Skeletal muscle tissue (tissue), 4 donors: ENCODE data around the gene GTF2H2C. TPM values are rescaled to one million over a fixed set of nuclear protein-coding genes. Genes with fewer than 3 reads are reported as not detected.
"Not testable (repeated sequence)": the region's sequence is repeated elsewhere in the genome, so short reads cannot be mapped to it uniquely, and the experiment has no call there.

Experiments
- H3K27ac ChIP-seq: one replicate; pipeline ENCODE4 v1.7.0; 2013; ENCODE audit warnings: mild to moderate bottlenecking, low read depth, low read length, inconsistent platforms
- H3K27me3 ChIP-seq, 3 donors: one replicate each; pipeline ENCODE4 v1.7.0; 2013; ENCODE audit warnings: low read length in 3 of 3; ENCODE audit not compliant: control insufficient read depth in 3 of 3, insufficient read depth in 3 of 3
- H3K36me3 ChIP-seq, 3 donors: one replicate each; pipeline ENCODE4 v1.7.0; 2013; ENCODE audit warnings: low read length in 3 of 3; ENCODE audit not compliant: control insufficient read depth in 3 of 3, insufficient read depth in 3 of 3
- H3K4me1 ChIP-seq, 3 donors: one replicate each; pipeline ENCODE4 v1.7.0; 2013; ENCODE audit warnings: low read length in 3 of 3, mild to moderate bottlenecking in 3 of 3; ENCODE audit not compliant: control insufficient read depth in 3 of 3, insufficient read depth in 3 of 3
- H3K4me3 ChIP-seq, 3 donors: one replicate each; pipeline ENCODE4 v1.7.0; 2013; ENCODE audit warnings: low read length in 3 of 3
- H3K9ac ChIP-seq, 3 donors: one replicate each; pipeline ENCODE4 v1.7.0; 2013; ENCODE audit warnings: low read length in 3 of 3, mild to moderate bottlenecking in 3 of 3, moderate library complexity in 2 of 3, low read depth in 1 of 3
- H3K9me3 ChIP-seq, 3 donors: one replicate each; pipeline ENCODE4 v1.7.0; 2013; ENCODE audit warnings: low read length in 3 of 3; ENCODE audit not compliant: control insufficient read depth in 3 of 3
- total RNA-seq: library from RNA; depleted of rRNA; stranded (reverse); fragments of >200 nt; gene quantifications from one replicate; pipeline ENCODE4 v1.2.3, GENCODE V29; 2014
- donor health status: Osteomylitis.

Gene GTF2H2C
- total RNA-seq, 1 donor from 2014 or later: 39.1 TPM

DNA sequence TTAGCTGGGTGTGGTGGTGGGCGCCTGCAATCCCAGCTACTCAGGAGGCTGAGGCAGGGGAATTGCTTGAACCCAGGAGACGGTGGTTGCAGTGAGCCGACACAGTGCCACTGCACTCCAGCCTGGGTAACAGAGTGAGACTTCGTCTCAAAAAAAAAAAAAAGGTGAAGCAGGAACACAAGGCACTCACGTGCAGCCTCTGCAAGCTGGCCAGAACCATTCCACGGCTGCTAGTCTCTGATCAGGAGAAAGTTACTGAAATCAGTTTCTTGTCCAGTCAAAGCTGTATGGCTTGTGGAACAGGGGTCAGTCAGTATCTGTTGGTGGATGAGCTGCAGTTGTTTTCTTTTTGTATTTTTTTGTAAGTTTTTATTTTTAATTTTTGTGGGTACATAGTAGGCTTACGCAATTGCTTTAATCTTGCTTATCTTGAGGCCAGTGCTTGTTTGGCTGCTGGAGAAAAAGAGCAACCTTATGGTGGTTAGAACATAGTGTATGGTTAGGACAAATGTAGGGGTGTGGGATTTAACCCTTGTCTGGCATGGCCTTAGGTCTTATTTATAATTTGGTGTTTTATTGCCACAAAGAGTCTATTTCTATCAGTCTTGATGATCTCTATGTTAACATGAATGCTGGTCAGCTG, 32.7 kb upstream of the GTF2H2C start:
- H3K9ac ChIP-seq: no peak overlapping the region
- no peaks in the 10 kb centered on the region for H3K9me3 ChIP-seq
- no peak overlapping the region for H3K27ac ChIP-seq
- no peaks in the 10 kb centered on the region for H3K4me1 ChIP-seq
- H3K4me3 ChIP-seq: no peak overlapping the region
- no peaks in the 10 kb centered on the region for H3K36me3 ChIP-seq
- H3K27me3 ChIP-seq: peaks cover 0 to 3% (median 0%) of the 10 kb centered on the region in 3 donors

DNA sequence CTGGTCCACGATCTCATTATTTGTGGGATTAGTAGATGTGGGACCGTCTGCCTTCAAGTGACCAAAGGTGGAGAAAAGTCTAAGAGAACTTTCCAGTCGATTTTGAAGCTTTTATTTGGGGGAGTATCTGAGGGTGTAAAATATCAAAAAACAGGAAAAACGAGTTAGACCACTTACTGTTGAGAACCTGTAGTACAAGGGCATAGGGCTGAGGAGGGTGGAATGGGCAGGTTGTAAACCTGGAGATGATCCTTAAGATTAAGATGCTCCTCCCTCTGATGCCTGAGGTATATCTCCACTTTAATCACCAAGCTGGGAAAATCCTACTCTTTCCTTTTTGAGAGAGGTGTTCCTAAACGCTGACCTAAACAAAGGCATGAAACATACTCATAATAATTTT, 32.0 kb upstream of the GTF2H2C start:
- H3K36me3 ChIP-seq: no peaks in the 10 kb centered on the region
- peaks cover 0 to 3% (median 0%) of the 10 kb centered on the region in 3 donors for H3K27me3 ChIP-seq
- H3K27ac ChIP-seq: no peak overlapping the region
- H3K4me1 ChIP-seq: no peaks in the 10 kb centered on the region
- H3K9ac ChIP-seq: no peak overlapping the region
- no peak overlapping the region for H3K4me3 ChIP-seq
- no peaks in the 10 kb centered on the region for H3K9me3 ChIP-seq

DNA sequence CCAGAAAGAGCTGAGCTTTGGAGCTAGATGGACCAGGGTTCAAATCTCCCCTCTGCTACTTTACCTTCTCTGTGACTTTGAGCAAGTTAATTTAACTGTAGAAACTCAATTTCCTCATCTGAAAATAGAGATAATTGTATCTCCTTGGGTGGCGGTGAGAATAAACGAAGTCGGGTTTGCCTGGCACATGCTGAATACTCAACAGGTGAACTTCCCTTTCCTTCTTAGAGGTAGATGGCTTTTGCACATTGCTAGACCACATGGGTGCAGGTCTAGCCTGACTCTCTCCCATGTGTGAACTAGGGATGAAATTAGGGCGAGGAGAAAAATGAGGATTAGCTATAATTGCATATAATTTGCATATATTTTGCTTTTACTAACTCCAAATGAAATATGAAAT, 31.4 kb upstream of the GTF2H2C start:
- peaks cover 0 to 3% (median 0%) of the 10 kb centered on the region in 3 donors for H3K27me3 ChIP-seq
- no peaks in the 10 kb centered on the region for H3K4me1 ChIP-seq
- H3K9me3 ChIP-seq: no peaks in the 10 kb centered on the region
- H3K9ac ChIP-seq: no peak overlapping the region
- H3K36me3 ChIP-seq: no peaks in the 10 kb centered on the region
- H3K27ac ChIP-seq: no peak overlapping the region
- no peak overlapping the region for H3K4me3 ChIP-seq

DNA sequence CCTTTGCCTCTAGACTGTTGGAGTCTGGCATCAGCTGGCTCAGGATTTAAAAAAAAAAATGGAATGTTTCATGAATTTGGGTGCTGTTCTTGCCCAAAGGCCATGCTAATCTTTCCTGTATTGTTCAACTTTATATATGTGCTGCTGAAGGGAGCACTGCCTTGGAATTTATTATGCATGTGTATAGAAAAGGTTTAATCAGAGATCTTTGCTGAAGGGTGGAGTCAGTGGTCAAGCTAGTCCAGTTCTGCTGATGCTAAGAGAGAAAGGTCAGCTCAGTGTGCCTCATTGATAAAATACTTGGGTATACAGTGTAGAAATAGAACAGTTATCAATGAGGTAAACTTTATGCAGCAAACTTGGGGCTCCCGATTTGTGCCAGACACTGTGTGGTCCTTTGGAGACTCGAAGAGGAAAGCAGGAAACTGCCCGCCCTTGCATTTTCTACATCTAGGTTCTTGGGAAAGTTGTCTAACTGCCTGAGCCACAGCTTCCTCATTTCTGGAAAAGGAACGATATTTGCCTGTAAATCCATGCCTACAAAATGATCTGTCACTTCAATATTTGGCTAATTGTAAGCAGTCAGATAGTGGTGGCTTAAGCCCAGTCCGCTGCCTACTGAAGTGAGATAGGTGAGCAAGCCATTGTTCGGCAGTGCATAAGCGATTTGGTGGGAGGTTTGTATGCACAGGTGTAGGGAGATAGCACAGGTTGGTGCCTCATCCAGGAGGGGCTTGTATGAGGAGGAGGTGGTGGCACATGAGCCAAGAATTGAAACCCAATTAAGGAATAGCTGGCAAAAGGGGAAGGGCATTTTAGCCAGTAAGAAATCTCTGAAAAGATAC, 29.2 kb upstream of the GTF2H2C start:
- no peak overlapping the region for H3K4me3 ChIP-seq
- H3K4me1 ChIP-seq: no peaks in the 10 kb centered on the region
- no peaks in the 10 kb centered on the region for H3K36me3 ChIP-seq
- peaks cover 0 to 3% (median 0%) of the 10 kb centered on the region in 3 donors for H3K27me3 ChIP-seq
- H3K27ac ChIP-seq: no peak overlapping the region
- H3K9ac ChIP-seq: no peak overlapping the region
- H3K9me3 ChIP-seq: no peaks in the 10 kb centered on the region

DNA sequence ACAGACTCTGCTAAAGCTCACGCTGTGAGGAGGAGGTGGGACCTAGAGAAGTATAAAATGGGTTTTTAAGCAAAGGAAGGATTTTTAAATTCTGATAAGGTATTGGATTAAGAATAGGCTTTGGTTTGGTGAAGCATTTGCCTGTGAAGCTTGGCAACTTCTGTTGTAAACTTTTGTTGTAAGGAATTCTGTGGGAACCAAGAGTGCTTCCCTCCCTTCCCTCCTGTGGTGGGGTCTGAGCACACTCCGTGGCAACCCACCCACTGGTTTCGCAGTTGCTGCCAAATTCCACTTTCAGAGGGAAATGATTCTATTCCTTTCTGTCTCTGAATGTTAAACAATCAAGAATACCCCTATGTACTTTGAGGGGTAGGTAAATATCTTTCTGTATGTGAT, 28.6 kb upstream of the GTF2H2C start:
- H3K9me3 ChIP-seq: no peaks in the 10 kb centered on the region
- no peaks in the 10 kb centered on the region for H3K4me1 ChIP-seq
- H3K27me3 ChIP-seq: peaks cover 0 to 3% (median 0%) of the 10 kb centered on the region in 3 donors
- no peaks in the 10 kb centered on the region for H3K36me3 ChIP-seq
- no peak overlapping the region for H3K9ac ChIP-seq
- no peak overlapping the region for H3K27ac ChIP-seq
- H3K4me3 ChIP-seq: no peak overlapping the region

DNA sequence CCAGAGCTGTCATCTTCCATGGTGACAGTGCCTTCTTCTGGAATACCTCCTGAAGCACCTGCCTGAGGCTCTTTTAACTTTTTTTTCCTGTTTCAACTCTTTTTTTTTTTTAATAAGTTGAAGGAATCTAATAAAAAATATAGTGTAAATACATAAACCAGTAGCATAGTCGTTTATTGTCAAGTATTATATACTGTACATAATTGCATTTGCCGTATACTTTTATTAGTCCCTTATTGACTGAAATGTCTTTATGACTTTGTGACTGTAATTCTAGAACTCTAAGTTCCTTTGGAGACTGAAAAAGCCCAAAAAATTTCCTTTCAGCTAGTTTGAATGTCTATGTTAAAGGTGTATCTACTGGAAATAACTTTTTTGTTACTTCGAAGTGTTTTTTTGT, 22.1 kb upstream of the GTF2H2C start:
- H3K27me3 ChIP-seq, H3K9me3 ChIP-seq, H3K9ac ChIP-seq, H3K4me3 ChIP-seq, H3K4me1 ChIP-seq, H3K27ac ChIP-seq, H3K36me3 ChIP-seq: not testable (repeated sequence)

DNA sequence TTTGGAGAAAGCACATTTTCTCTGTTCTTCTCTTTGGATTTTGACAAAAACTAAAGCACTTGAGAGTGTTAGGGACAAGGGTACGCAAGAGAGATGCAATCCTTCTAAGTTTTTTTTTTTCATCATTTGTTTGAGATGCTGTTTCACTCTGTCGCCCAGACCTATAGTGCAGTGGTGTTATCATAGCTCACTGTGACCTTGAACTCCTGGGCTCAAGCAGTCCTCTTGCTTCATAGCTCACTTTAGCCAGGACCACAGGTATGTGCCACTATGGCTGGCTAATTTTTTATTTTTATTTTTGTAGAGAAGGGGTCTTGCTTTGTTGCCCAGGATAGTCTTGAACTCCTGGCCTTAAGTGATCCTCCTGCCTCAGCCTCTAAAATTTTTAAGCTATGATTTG, 21.3 kb upstream of the GTF2H2C start:
- not testable (repeated sequence) for H3K4me3 ChIP-seq, H3K4me1 ChIP-seq, H3K27me3 ChIP-seq, H3K9me3 ChIP-seq, H3K36me3 ChIP-seq, H3K27ac ChIP-seq, H3K9ac ChIP-seq

DNA sequence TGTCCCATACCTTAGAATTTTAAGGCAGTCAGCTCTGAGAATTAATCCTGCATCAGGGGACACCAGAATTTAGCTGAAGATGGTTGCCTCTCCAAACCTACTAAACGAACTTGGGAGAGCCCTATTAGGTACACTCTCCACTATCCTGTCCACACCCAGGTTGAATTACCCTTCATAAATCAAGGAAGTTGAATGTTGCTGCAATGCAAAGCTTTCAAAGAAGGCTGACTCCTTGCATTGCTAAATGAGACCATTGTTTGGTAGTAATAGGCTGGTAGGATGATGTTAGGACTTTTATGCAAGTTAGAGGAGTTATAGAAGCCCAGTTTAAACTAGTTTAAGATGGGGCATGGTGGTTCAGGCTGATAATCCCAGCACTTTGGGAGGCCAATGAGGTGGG, 18.6 kb upstream of the GTF2H2C start:
- not testable (repeated sequence) for H3K4me1 ChIP-seq, H3K27ac ChIP-seq

DNA sequence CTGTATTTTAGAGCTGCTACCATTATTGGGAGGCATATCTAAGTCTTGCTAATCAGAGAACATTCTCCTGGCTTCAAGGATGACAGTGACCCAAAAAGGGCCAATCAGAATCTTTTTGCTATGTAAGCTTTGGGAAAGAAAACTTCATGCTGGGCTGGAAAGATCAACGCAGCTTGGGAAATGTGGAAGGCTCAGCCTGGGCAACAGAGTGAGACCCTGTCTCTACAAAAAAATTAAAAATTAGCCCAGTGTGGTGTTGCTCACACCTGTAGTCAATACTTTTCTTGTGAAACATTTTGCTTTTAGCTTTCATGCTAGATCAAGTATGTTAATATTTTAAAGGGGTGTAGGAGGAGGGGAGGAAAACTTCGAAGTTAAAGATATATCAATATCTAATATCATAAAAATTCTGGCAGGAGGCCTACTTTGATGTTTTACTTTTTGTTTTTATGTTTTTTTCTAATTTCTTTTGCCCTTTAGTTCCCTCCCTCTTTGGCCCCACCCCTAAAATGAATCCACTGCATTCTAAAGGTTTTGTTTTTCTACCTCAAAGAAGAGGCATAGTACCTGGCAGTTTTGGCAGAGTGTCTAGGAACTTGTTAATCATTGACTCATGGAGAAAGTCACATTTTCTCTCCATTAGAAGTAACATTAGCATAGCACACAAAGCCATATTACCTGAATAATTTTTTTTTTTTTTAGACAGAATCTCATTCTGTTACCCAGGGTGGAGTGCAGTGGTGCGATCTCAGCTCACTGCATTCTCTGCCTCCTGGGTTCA, 17.0 kb upstream of the GTF2H2C start:
- H3K4me3 ChIP-seq, H3K27me3 ChIP-seq, H3K36me3 ChIP-seq, H3K9ac ChIP-seq, H3K9me3 ChIP-seq, H3K27ac ChIP-seq, H3K4me1 ChIP-seq: not testable (repeated sequence)

More for the DNA sequence above, 18.6 kb upstream of the GTF2H2C start:
- H3K27me3 ChIP-seq, H3K9ac ChIP-seq, H3K36me3 ChIP-seq, H3K9me3 ChIP-seq, H3K4me3 ChIP-seq: not testable (repeated sequence)

DNA sequence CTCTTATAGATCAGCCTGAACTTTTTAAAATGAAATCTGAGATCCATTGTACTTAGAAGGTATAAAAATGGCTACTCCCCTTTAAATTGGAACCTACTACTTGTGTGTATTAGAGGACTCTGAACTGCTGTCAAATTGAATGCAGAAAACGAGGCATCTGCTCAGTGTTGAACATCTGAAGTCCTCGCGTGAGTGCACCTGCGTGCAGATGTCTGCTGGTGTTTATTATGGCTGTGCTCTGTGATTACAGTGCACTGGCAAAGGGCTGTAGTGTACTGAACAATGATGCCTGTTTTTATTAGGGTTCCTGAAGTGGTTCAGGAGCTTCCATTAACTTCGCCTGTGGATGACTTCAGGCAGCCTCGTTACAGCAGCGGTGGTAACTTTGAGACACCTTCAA, 15.4 kb upstream of the GTF2H2C start:
- not testable (repeated sequence) for H3K4me1 ChIP-seq, H3K4me3 ChIP-seq, H3K27ac ChIP-seq, H3K9ac ChIP-seq, H3K27me3 ChIP-seq, H3K36me3 ChIP-seq, H3K9me3 ChIP-seq
